Fibroblast of pulmonary artery (primary cell): ENCODE measurements around the gene TMCC2.

Source experiments
- DNase-seq: peaks from one replicate; pipeline ENCODE4 v3.0.0-alpha.2; 2010; ENCODE audit warnings: low read depth
- H3K4me3 ChIP-seq: replicated peaks from 2 replicates; pipeline ENCODE4 v1.5.1; 2011; ENCODE audit warnings: low read depth, mild to moderate bottlenecking, control low read depth, low read length, moderate library complexity
- CTCF ChIP-seq: IDR thresholded peaks from 2 replicates; pipeline ENCODE4 v1.5.1; 2011; ENCODE audit warnings: mild to moderate bottlenecking, control low read depth, low read length, inconsistent platforms; ENCODE audit errors: missing control alignments

TMCC2 gene

GRCh38 chr1:205271745-205272144, 44.0 kb downstream of the TMCC2 start:
- DNase-seq = no peak
- no peak for TF ChIP-seq CTCF
- H3K4me3 ChIP-seq = no peak overlapping the region

GRCh38 chr1:205272536-205272935, 44.8 kb downstream of the TMCC2 start:
- no peak overlapping the region for H3K4me3 ChIP-seq
- TF ChIP-seq CTCF = no peak
- no peak for DNase-seq

- peak; percentile 96 for TF ChIP-seq CTCF
- peak; percentile 82 for DNase-seq
- no peak overlapping the region for H3K4me3 ChIP-seq
Observed at GRCh38 chr1:205273551-205273982, 45.8 kb downstream of the TMCC2 start.

GRCh38 chr1:205274041-205274691, 46.4 kb downstream of the TMCC2 start:
- H3K4me3 ChIP-seq = no peak overlapping the region
- no peak for TF ChIP-seq CTCF
- DNase-seq = no peak

GRCh38 chr1:205275133-205275532, 47.4 kb downstream of the TMCC2 start:
- no peak for TF ChIP-seq CTCF
- H3K4me3 ChIP-seq = no peak overlapping the region
- DNase-seq = no peak

- no peak overlapping the region for H3K4me3 ChIP-seq
- DNase-seq = no peak
- no peak for TF ChIP-seq CTCF
Observed at GRCh38 chr1:205275916-205276688, 48.4 kb downstream of the TMCC2 start.
